H9 (cell line): Measurements from ENCODE around the gene APLF. TPM values are rescaled to one million over a fixed set of nuclear protein-coding genes. Genes with fewer than 3 reads are reported as not detected.

ENCODE experiments used
- DNase-seq: peaks from one replicate; pipeline ENCODE4 v3.0.0-alpha.2; 2017
- H2AFZ ChIP-seq: one replicate; pipeline ENCODE4 v1.6.1; 2013; ENCODE audit warnings: mild to moderate bottlenecking, low read length, control low read depth, moderate library complexity
- H2AK5ac ChIP-seq: 2 replicates; pipeline ENCODE4 v1.6.1; 2013; ENCODE audit warnings: low read length, control low read depth, mixed read lengths; ENCODE audit not compliant: insufficient read length
- H2BK120ac ChIP-seq: one replicate; pipeline ENCODE4 v1.6.1; 2013; ENCODE audit warnings: low read depth, mild to moderate bottlenecking, low read length, control low read depth, inconsistent platforms; ENCODE audit not compliant: poor library complexity, severe bottlenecking
- H2BK12ac ChIP-seq: 2 replicates; pipeline ENCODE4 v1.6.1; 2013; ENCODE audit warnings: low read length, control low read depth, mixed read lengths, low read depth; ENCODE audit not compliant: insufficient read length
- H2BK15ac ChIP-seq: 2 replicates; pipeline ENCODE4 v1.6.1; 2013; ENCODE audit warnings: low read depth, low read length, control low read depth
- H2BK20ac ChIP-seq: one replicate; pipeline ENCODE4 v1.6.1; 2013; ENCODE audit warnings: low read depth, mild to moderate bottlenecking, low read length, control low read depth, inconsistent platforms; ENCODE audit not compliant: poor library complexity, severe bottlenecking
- H2BK5ac ChIP-seq: 2 replicates; pipeline ENCODE4 v1.6.1; 2013; ENCODE audit warnings: low read length, control low read depth, mixed read lengths; ENCODE audit not compliant: insufficient read length
- H3K14ac ChIP-seq: 2 replicates; pipeline ENCODE4 v1.6.1; 2013; ENCODE audit warnings: low read length, control low read depth; ENCODE audit not compliant: insufficient read depth
- H3K18ac ChIP-seq: 2 replicates; pipeline ENCODE4 v1.6.1; 2013; ENCODE audit warnings: low read depth, mild to moderate bottlenecking, mixed read lengths, low read length, control low read depth; ENCODE audit not compliant: insufficient read length
- H3K23ac ChIP-seq: 2 replicates; pipeline ENCODE4 v1.6.1; 2013; ENCODE audit warnings: low read length, control low read depth, mixed read lengths, low read depth; ENCODE audit not compliant: insufficient read length
- H3K23me2 ChIP-seq: 2 replicates; pipeline ENCODE4 v1.6.1; 2013; ENCODE audit warnings: low read depth, mild to moderate bottlenecking, mixed read lengths, low read length, control low read depth; ENCODE audit not compliant: insufficient read length, poor library complexity, severe bottlenecking
- H3K27ac ChIP-seq: 2 replicates; pipeline ENCODE4 v1.5.1; 2013; ENCODE audit warnings: low read length, control low read depth, mixed read lengths, low read depth; ENCODE audit not compliant: insufficient read length
- H3K27me3 ChIP-seq: 2 replicates; pipeline ENCODE4 v1.6.1; 2013; ENCODE audit warnings: low read length, control low read depth, inconsistent platforms; ENCODE audit not compliant: insufficient read depth
- H3K4ac ChIP-seq: 2 replicates; pipeline ENCODE4 v1.6.1; 2013; ENCODE audit warnings: low read depth, mild to moderate bottlenecking, control low read depth, inconsistent platforms, low read length, moderate library complexity
- H3K4me1 ChIP-seq: 2 replicates; pipeline ENCODE4 v1.6.1; 2013; ENCODE audit warnings: low read length, control low read depth, inconsistent platforms; ENCODE audit not compliant: insufficient read depth
- H3K4me2 ChIP-seq: 2 replicates; pipeline ENCODE4 v1.6.1; 2013; ENCODE audit warnings: low read length, control low read depth, mixed read lengths; ENCODE audit not compliant: insufficient read length, insufficient read depth
- H3K56ac ChIP-seq: 2 replicates; pipeline ENCODE4 v1.6.1; 2013; ENCODE audit warnings: low read depth, mild to moderate bottlenecking, mixed read lengths, low read length, control low read depth; ENCODE audit not compliant: insufficient read length
- H3K79me1 ChIP-seq: 2 replicates; pipeline ENCODE4 v1.6.1; 2013; ENCODE audit warnings: low read depth, mild to moderate bottlenecking, moderate library complexity, low read length, control low read depth, inconsistent platforms; ENCODE audit not compliant: insufficient read depth, poor library complexity, severe bottlenecking
- H3K79me2 ChIP-seq: 2 replicates; pipeline ENCODE4 v1.6.1; 2013; ENCODE audit warnings: low read length, control low read depth, inconsistent platforms; ENCODE audit not compliant: insufficient read depth
- H3K9ac ChIP-seq: 2 replicates; pipeline ENCODE4 v1.6.1; 2013; ENCODE audit warnings: low read length, control low read depth, mixed read lengths; ENCODE audit not compliant: insufficient read length; ENCODE audit errors: extremely low read depth
- H3K9me3 ChIP-seq: one replicate; pipeline ENCODE4 v1.6.1; 2013; ENCODE audit warnings: low read depth, low read length, inconsistent platforms; ENCODE audit not compliant: control insufficient read depth
- H3T11ph ChIP-seq: one replicate; pipeline ENCODE4 v1.6.1; 2013; ENCODE audit warnings: mild to moderate bottlenecking, low read length, control low read depth, inconsistent platforms
- H4K20me1 ChIP-seq: one replicate; pipeline ENCODE4 v1.6.1; 2013; ENCODE audit not compliant: control insufficient read depth, insufficient read length, insufficient read depth
- H4K5ac ChIP-seq: 2 replicates; pipeline ENCODE4 v1.6.1; 2013; ENCODE audit warnings: low read depth, mild to moderate bottlenecking, mixed read lengths, low read length, control low read depth; ENCODE audit not compliant: insufficient read length
- H4K8ac ChIP-seq: replicated peaks from 2 replicates; pipeline ENCODE4 v1.6.1; 2013; ENCODE audit warnings: low read length, control low read depth, mixed read lengths, low read depth; ENCODE audit not compliant: insufficient read length
- H4K91ac ChIP-seq: 2 replicates; pipeline ENCODE4 v1.6.1; 2013; ENCODE audit warnings: low read depth, mild to moderate bottlenecking, moderate library complexity, mixed read lengths, low read length, control low read depth; ENCODE audit not compliant: insufficient read length
- H3K27ac Mint-ChIP-seq, 3 experiments: 2 replicates in 2 of 3; 3 replicates in 1 of 3; pipeline ENCODE4 v1.8.0; 2020 to 2021; ENCODE audit warnings: mixed read lengths in 3 of 3, mild to moderate bottlenecking in 1 of 3, moderate library complexity in 1 of 3
- H3K27me3 Mint-ChIP-seq: 2 replicates; pipeline ENCODE4 v1.8.0; 2021; ENCODE audit warnings: low read depth, mild to moderate bottlenecking, moderate library complexity, mixed read lengths
- H3K36me3 Mint-ChIP-seq, 3 experiments: 2 replicates in 2 of 3; 3 replicates in 1 of 3; pipeline ENCODE4 v1.8.0; 2020 to 2021; ENCODE audit warnings: low read depth in 3 of 3, mixed read lengths in 3 of 3; ENCODE audit not compliant: insufficient read depth in 1 of 3
- H3K4me1 Mint-ChIP-seq, 2 experiments: 2 replicates each; pipeline ENCODE4 v1.8.0; 2020; ENCODE audit warnings: mixed read lengths in 2 of 2
- H3K4me3 Mint-ChIP-seq, 2 experiments: 2 replicates in 1 of 2; 3 replicates in 1 of 2; pipeline ENCODE4 v1.8.0; 2020 to 2021; ENCODE audit warnings: mild to moderate bottlenecking in 2 of 2, mixed read lengths in 2 of 2, moderate library complexity in 1 of 2
- H3K9me3 Mint-ChIP-seq, 2 experiments: 2 replicates in 1 of 2; 3 replicates in 1 of 2; pipeline ENCODE4 v1.8.0; 2020; ENCODE audit warnings: mild to moderate bottlenecking in 2 of 2, mixed read lengths in 2 of 2, moderate library complexity in 1 of 2
- total RNA-seq: library from RNA; stranded (reverse); gene quantifications from 2 replicates; pipeline ENCODE4 v1.2.1, GENCODE V29; 2021
- TF ChIP-seq, protein P1 (sequence below): fragments of 200-600 bp; sonication (generic); conservative IDR thresholded peaks from 3 replicates; pipeline ENCODE4 v1.8.0; 2021; ENCODE audit warnings: antibody characterized with exemption, mild to moderate bottlenecking

APLF gene
- total RNA-seq, 1 experiment from 2014 or later: 3.7 TPM

DNA sequence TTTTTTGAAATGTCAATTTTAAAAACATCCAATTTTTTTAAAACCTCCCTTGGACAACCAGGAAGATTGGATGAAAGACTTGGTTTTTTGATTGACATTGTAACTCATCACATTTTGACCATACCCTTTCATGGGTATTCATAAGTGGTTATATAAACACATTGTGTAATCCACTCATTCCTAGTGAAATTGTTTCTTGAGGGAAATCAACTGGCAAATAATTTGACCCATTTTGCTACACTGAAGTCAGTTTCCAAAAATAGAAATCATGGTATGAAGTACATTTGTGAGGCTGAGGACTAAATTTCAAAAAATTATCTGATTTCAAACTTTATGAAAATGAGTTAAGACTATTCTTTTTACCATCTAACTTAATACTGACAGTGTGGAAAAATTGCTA is 31.8 kb upstream of the APLF start:
- H3K14ac ChIP-seq: no peak overlapping the region
- DNase-seq: no peak
- no peak overlapping the region for H2AK5ac ChIP-seq
- H3K4me1 Mint-ChIP-seq: peaks cover 0 to 6% of the 10 kb centered on the region in 2 experiments; a peak in 3 of 4 replicates
- H3K27me3 Mint-ChIP-seq: no peaks in the 10 kb centered on the region
- no peak overlapping the region for H3K23ac ChIP-seq
- no peak overlapping the region for H3K4me2 ChIP-seq
- H2BK5ac ChIP-seq: no peak overlapping the region
- H2BK120ac ChIP-seq: no peak overlapping the region
- H3K4me1 ChIP-seq: no peaks in the 10 kb centered on the region; the same call in 1 of the 2 replicates
- H3K9me3 Mint-ChIP-seq: no peaks in the 10 kb centered on the region; a peak in 2 of 5 replicates
- H3K56ac ChIP-seq: no peak overlapping the region
- no peak overlapping the region for H3K4ac ChIP-seq
- no peak overlapping the region for H2BK15ac ChIP-seq
- no peaks in the 10 kb centered on the region for H3K79me2 ChIP-seq
- no peak overlapping the region for H3K27ac ChIP-seq
- no peak overlapping the region for H2BK20ac ChIP-seq
- H4K91ac ChIP-seq: no peak overlapping the region
- no peaks in the 10 kb centered on the region for H3K36me3 Mint-ChIP-seq
- no peaks in the 10 kb centered on the region for H3K23me2 ChIP-seq
- H3K27ac Mint-ChIP-seq: no peak overlapping the region
- H3K9ac ChIP-seq: no peak overlapping the region
- H2BK12ac ChIP-seq: no peak overlapping the region
- H2AFZ ChIP-seq: no peak overlapping the region
- H4K8ac ChIP-seq: no peak overlapping the region
- H3K27me3 ChIP-seq: no peaks in the 10 kb centered on the region
- no peak overlapping the region for H3K18ac ChIP-seq
- no peak overlapping the region for H4K5ac ChIP-seq
- no peaks in the 10 kb centered on the region for H3K79me1 ChIP-seq
- H3K4me3 Mint-ChIP-seq: no peak overlapping the region
- H4K20me1 ChIP-seq: no peaks in the 10 kb centered on the region
- H3T11ph ChIP-seq: no peak overlapping the region
- H3K9me3 ChIP-seq: no peaks in the 10 kb centered on the region
- TF ChIP-seq, protein P1, sequence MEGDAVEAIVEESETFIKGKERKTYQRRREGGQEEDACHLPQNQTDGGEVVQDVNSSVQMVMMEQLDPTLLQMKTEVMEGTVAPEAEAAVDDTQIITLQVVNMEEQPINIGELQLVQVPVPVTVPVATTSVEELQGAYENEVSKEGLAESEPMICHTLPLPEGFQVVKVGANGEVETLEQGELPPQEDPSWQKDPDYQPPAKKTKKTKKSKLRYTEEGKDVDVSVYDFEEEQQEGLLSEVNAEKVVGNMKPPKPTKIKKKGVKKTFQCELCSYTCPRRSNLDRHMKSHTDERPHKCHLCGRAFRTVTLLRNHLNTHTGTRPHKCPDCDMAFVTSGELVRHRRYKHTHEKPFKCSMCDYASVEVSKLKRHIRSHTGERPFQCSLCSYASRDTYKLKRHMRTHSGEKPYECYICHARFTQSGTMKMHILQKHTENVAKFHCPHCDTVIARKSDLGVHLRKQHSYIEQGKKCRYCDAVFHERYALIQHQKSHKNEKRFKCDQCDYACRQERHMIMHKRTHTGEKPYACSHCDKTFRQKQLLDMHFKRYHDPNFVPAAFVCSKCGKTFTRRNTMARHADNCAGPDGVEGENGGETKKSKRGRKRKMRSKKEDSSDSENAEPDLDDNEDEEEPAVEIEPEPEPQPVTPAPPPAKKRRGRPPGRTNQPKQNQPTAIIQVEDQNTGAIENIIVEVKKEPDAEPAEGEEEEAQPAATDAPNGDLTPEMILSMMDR: no peak
